ENCODE results near the gene SLC12A7.

SLC12A7 gene

GRCh38 chr5:1035421-1036405 is 76.2 kb downstream of the SLC12A7 start:
- Histone ChIP-seq H3K4me3 (ENCODE audit: extremely low read depth, insufficient read depth, low read length, poor library complexity, severe bottlenecking) (no peak overlapping the region), H3K4me1 (ENCODE audit: control insufficient read depth, insufficient read depth, low read length, poor library complexity, severe bottlenecking) (no peaks in the 10 kb centered on the region), H3K36me3 (ENCODE audit: control insufficient read depth, insufficient read depth, low read length) (no peaks in the 10 kb centered on the region), H3K27ac (ENCODE audit: low read depth, low read length, severe bottlenecking) (no peak overlapping the region), H3K9me3 (ENCODE audit: control insufficient read depth, low read length) (no peaks in the 10 kb centered on the region)
- WGBS, 2 experiments (ENCODE audit: insufficient coverage in 2 of 2): 96 to 97% methylated on average over 21 to 23 of the region's 25 CpGs

GRCh38 chr5:1034986-1035385 is 76.9 kb downstream of the SLC12A7 start:
- Histone ChIP-seq H3K36me3 (ENCODE audit: control insufficient read depth, insufficient read depth, low read length) (no peaks in the 10 kb centered on the region), H3K4me3 (ENCODE audit: extremely low read depth, insufficient read depth, low read length, poor library complexity, severe bottlenecking) (no peak overlapping the region), H3K27ac (ENCODE audit: low read depth, low read length, severe bottlenecking) (no peak overlapping the region), H3K9me3 (ENCODE audit: control insufficient read depth, low read length) (no peaks in the 10 kb centered on the region), H3K4me1 (ENCODE audit: control insufficient read depth, insufficient read depth, low read length, poor library complexity, severe bottlenecking) (no peaks in the 10 kb centered on the region)
- 83 to 86% methylated on average over 2 of the region's 2 CpGs for WGBS, 2 experiments (ENCODE audit: insufficient coverage in 2 of 2)

DNA sequence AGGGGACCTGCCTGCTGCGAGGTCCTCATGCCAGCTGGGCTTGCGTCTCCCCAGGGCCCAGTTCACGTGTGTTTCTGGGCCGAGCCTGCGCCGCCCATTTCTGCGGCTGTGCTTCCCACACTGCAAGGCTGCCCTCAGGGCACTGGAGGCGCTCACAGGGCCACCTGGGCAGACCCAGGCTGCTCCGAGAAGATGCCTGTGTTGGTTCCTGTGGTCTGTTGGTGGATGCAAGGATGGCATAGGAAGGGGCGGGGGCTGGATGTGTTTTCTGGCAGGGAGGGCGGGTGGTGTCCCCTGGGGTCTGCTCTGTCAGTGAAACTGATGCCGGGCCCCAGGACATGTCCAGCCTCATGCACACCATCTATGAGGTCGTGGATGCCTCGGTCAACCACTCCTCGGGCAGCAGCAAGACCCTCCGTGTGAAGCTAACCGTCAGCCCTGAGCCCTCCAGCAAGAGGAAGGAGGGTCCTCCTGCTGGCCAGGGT is 77.4 kb downstream of the SLC12A7 start:
- no peaks in the 10 kb centered on the region for H3K9me3 ChIP-seq (ENCODE audit: control insufficient read depth, low read length)
- H3K27ac ChIP-seq (ENCODE audit: low read depth, low read length, severe bottlenecking): no peak overlapping the region
- no peaks in the 10 kb centered on the region for H3K36me3 ChIP-seq (ENCODE audit: control insufficient read depth, insufficient read depth, low read length)
- WGBS, 2 experiments (ENCODE audit: insufficient coverage in 2 of 2): 93 to 94% methylated on average over 16 to 17 of the region's 17 CpGs
- no peak overlapping the region for H3K4me3 ChIP-seq (ENCODE audit: extremely low read depth, insufficient read depth, low read length, poor library complexity, severe bottlenecking)
- H3K4me1 ChIP-seq (ENCODE audit: control insufficient read depth, insufficient read depth, low read length, poor library complexity, severe bottlenecking): no peaks in the 10 kb centered on the region

- Histone ChIP-seq H3K4me1 (ENCODE audit: control insufficient read depth, insufficient read depth, low read length, poor library complexity, severe bottlenecking) (no peaks in the 10 kb centered on the region), H3K36me3 (ENCODE audit: control insufficient read depth, insufficient read depth, low read length) (no peaks in the 10 kb centered on the region), H3K4me3 (ENCODE audit: extremely low read depth, insufficient read depth, low read length, poor library complexity, severe bottlenecking) (no peak overlapping the region), H3K9me3 (ENCODE audit: control insufficient read depth, low read length) (no peaks in the 10 kb centered on the region), H3K27ac (ENCODE audit: low read depth, low read length, severe bottlenecking) (no peak overlapping the region)
- 95 to 96% methylated on average over 25 to 29 of the region's 29 CpGs for WGBS, 2 experiments (ENCODE audit: insufficient coverage in 2 of 2)
These were observed 78.0 kb downstream of the SLC12A7 start for GRCh38 chr5:1033606-1034420.

DNA sequence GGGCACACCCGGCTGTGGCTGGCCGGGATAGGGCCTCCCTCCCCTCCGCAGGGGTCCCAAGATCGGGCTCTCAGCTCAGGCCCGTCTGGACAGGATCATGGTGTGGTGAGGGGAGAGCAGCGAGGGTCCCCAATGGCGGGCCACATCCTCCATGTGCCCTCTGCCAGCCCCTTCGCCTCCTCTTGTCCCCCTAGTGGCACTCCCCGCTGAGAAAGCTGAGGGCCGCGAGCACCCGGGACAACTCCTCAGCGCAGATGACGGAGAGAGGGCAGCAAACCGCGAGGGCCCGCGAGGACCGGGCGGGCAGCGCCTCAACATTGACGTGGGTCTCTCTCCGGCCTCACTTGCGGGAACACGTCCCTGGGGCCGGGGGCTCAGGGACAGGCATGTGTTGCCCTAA is 78.7 kb downstream of the SLC12A7 start:
- Histone ChIP-seq H3K27ac (ENCODE audit: low read depth, low read length, severe bottlenecking) (no peak overlapping the region), H3K36me3 (ENCODE audit: control insufficient read depth, insufficient read depth, low read length) (no peaks in the 10 kb centered on the region), H3K4me3 (ENCODE audit: extremely low read depth, insufficient read depth, low read length, poor library complexity, severe bottlenecking) (no peak overlapping the region), H3K9me3 (ENCODE audit: control insufficient read depth, low read length) (no peaks in the 10 kb centered on the region), H3K4me1 (ENCODE audit: control insufficient read depth, insufficient read depth, low read length, poor library complexity, severe bottlenecking) (no peaks in the 10 kb centered on the region)
- 93 to 95% methylated on average over 24 to 25 of the region's 26 CpGs for WGBS, 2 experiments (ENCODE audit: insufficient coverage in 2 of 2)

GRCh38 chr5:1032551-1033027 is 79.3 kb downstream of the SLC12A7 start:
- H3K4me1 ChIP-seq (ENCODE audit: control insufficient read depth, insufficient read depth, low read length, poor library complexity, severe bottlenecking): no peaks in the 10 kb centered on the region
- no peak overlapping the region for H3K4me3 ChIP-seq (ENCODE audit: extremely low read depth, insufficient read depth, low read length, poor library complexity, severe bottlenecking)
- WGBS, 2 experiments (ENCODE audit: insufficient coverage in 2 of 2): 93 to 98% methylated on average over 12 to 14 of the region's 14 CpGs
- H3K36me3 ChIP-seq (ENCODE audit: control insufficient read depth, insufficient read depth, low read length): no peaks in the 10 kb centered on the region
- no peak overlapping the region for H3K27ac ChIP-seq (ENCODE audit: low read depth, low read length, severe bottlenecking)
- H3K9me3 ChIP-seq (ENCODE audit: control insufficient read depth, low read length): no peaks in the 10 kb centered on the region

DNA sequence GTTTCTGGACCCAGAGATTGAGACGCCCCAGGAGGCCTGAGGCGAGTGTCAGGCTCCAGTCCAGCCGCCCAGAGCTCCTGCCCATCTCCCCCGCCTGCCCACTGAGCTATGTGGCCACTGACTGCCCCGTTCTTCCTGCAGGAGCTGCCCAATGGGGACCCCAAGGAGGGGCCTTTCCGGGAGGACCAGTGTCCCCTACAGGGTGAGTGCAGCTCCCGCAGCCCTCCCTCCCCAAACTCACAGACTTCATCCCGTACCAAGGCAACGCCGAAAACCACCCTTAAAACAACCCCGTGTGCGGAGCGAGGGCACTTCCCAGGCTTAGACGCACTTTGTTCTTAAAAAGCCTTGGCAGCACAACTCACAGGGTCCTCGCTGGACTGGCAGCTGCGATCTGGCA is 79.9 kb downstream of the SLC12A7 start:
- Histone ChIP-seq H3K36me3 (ENCODE audit: control insufficient read depth, insufficient read depth, low read length) (no peaks in the 10 kb centered on the region), H3K9me3 (ENCODE audit: control insufficient read depth, low read length) (no peaks in the 10 kb centered on the region), H3K4me3 (ENCODE audit: extremely low read depth, insufficient read depth, low read length, poor library complexity, severe bottlenecking) (no peak overlapping the region), H3K27ac (ENCODE audit: low read depth, low read length, severe bottlenecking) (no peak overlapping the region), H3K4me1 (ENCODE audit: control insufficient read depth, insufficient read depth, low read length, poor library complexity, severe bottlenecking) (no peaks in the 10 kb centered on the region)
- 90 to 91% methylated on average over 10 to 16 of the region's 16 CpGs for WGBS, 2 experiments (ENCODE audit: insufficient coverage in 2 of 2)

DNA sequence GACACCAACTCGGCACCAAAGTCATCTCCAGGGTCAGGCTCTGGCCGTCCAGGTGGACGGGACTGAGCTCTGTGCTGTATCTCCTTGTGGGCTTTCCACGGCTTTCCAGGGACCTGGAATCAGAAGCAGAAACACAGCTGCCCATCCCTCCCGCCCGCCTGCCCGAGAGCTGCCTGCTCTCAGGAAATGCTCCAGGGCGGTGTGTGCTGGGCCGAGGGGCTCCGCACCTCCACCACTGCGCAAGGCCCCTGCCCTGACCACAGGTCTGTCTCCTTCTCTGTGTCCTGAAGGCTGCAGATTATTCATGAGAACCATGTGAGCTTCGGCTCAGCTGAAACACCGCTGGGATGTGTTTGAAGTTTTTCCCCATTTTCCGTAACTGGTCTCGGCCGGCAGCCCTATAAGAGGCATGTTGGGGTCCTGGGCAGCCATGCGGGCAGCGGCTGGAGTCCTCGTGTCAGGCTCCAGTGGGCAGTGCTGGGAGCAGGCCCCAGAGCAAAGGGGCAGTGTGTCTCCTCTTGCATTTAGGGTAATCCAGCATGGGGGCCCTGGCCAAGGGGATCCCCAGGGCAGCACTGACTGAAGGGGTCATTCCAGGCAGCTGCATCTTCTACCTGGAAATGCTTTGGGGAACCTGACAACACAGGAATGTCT is 80.4 kb downstream of the SLC12A7 start:
- no peaks in the 10 kb centered on the region for H3K4me1 ChIP-seq (ENCODE audit: control insufficient read depth, insufficient read depth, low read length, poor library complexity, severe bottlenecking)
- H3K27ac ChIP-seq (ENCODE audit: low read depth, low read length, severe bottlenecking): no peak overlapping the region
- WGBS, 2 experiments (ENCODE audit: insufficient coverage in 2 of 2): 92 to 93% methylated on average over 19 of the region's 19 CpGs
- H3K9me3 ChIP-seq (ENCODE audit: control insufficient read depth, low read length): no peaks in the 10 kb centered on the region
- no peaks in the 10 kb centered on the region for H3K36me3 ChIP-seq (ENCODE audit: control insufficient read depth, insufficient read depth, low read length)
- no peak overlapping the region for H3K4me3 ChIP-seq (ENCODE audit: extremely low read depth, insufficient read depth, low read length, poor library complexity, severe bottlenecking)

GRCh38 chr5:1030801-1031271 is 81.0 kb downstream of the SLC12A7 start:
- H3K27ac ChIP-seq (ENCODE audit: low read depth, low read length, severe bottlenecking): no peak overlapping the region
- 77 to 89% methylated on average over 5 to 10 of the region's 10 CpGs for WGBS, 2 experiments (ENCODE audit: insufficient coverage in 2 of 2)
- no peak overlapping the region for H3K4me3 ChIP-seq (ENCODE audit: extremely low read depth, insufficient read depth, low read length, poor library complexity, severe bottlenecking)
- no peaks in the 10 kb centered on the region for H3K4me1 ChIP-seq (ENCODE audit: control insufficient read depth, insufficient read depth, low read length, poor library complexity, severe bottlenecking)
- no peaks in the 10 kb centered on the region for H3K36me3 ChIP-seq (ENCODE audit: control insufficient read depth, insufficient read depth, low read length)
- H3K9me3 ChIP-seq (ENCODE audit: control insufficient read depth, low read length): no peaks in the 10 kb centered on the region

- H3K4me3 ChIP-seq (ENCODE audit: extremely low read depth, insufficient read depth, low read length, poor library complexity, severe bottlenecking): no peak overlapping the region
- no peaks in the 10 kb centered on the region for H3K36me3 ChIP-seq (ENCODE audit: control insufficient read depth, insufficient read depth, low read length)
- no peaks in the 10 kb centered on the region for H3K9me3 ChIP-seq (ENCODE audit: control insufficient read depth, low read length)
- WGBS, 2 experiments (ENCODE audit: insufficient coverage in 2 of 2): 88 to 91% methylated on average over 7 to 8 of the region's 10 CpGs
- H3K4me1 ChIP-seq (ENCODE audit: control insufficient read depth, insufficient read depth, low read length, poor library complexity, severe bottlenecking): no peaks in the 10 kb centered on the region
- no peak overlapping the region for H3K27ac ChIP-seq (ENCODE audit: low read depth, low read length, severe bottlenecking)
These were observed 81.8 kb downstream of the SLC12A7 start for GRCh38 chr5:1029945-1030625.
